Stimulated activated memory B cell treated with anti-CD40 and anti-IgM and Interleukin-4, amounts not matched to agents 10 μg/mL and 1 μg/mL and 100 μg/mL, for 72 hours (primary cell): ENCODE measurements around the gene ARF1.

Source experiments
- ATAC-seq: fragments of 150-1000 bp; cut with Tn5 transposase; 2 replicates; pipeline ENCODE4 v1.10.0; 2021
- H3K27ac Mint-ChIP-seq: one replicate; pipeline ENCODE4 v1.8.0; 2022; ENCODE audit warnings: mild to moderate bottlenecking, mixed read lengths
- H3K27me3 Mint-ChIP-seq: one replicate; pipeline ENCODE4 v1.8.0; 2022; ENCODE audit warnings: mixed read lengths
- H3K36me3 Mint-ChIP-seq: one replicate; pipeline ENCODE4 v1.8.0; 2022; ENCODE audit warnings: mixed read lengths
- H3K4me1 Mint-ChIP-seq: one replicate; pipeline ENCODE4 v1.8.0; 2022; ENCODE audit warnings: mixed read lengths
- H3K4me3 Mint-ChIP-seq: one replicate; pipeline ENCODE4 v1.8.0; 2022; ENCODE audit warnings: mild to moderate bottlenecking, moderate library complexity, mixed read lengths
- H3K9me3 Mint-ChIP-seq: one replicate; pipeline ENCODE4 v1.8.0; 2022; ENCODE audit warnings: mixed read lengths

Gene ARF1

DNA sequence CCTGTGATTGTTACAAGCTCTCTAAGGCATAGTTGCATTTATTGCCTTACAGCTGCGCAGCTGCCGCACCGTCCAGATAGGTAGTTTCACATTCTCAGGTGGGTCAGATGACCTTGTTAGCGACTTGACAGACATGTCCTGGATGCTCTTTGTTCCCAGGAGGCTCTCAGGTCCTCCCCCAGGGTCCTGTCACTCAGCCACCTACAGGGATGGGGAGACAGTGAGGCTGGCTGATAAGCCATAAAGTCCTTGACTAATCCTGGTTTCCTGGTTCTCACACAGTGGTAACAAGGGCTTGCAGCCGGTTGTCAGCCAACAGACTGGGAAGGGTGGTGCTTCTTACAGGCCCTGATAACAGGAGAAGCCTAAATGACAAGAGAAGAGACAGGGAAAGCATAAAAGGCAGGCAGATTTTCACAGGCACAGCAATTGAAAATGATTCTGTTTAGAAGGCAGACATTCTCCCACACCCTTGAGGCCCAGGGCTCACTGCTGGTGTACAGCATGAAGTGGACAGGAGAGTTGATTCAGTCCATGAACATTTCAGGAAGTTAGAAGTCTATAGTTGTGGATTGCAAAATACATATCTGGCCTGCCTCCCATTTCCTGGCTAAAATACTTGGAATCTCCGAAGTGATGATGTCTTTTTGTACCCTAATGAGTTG is 2.9 kb downstream of the ARF1 start:
- ATAC-seq = no peak
- no peaks in the 10 kb centered on the region for H3K9me3 Mint-ChIP-seq
- H3K4me3 Mint-ChIP-seq = peak overlapping the region; percentile 94
- H3K36me3 Mint-ChIP-seq = peaks cover 7% of the 10 kb centered on the region
- H3K4me1 Mint-ChIP-seq = peaks cover 82% of the 10 kb centered on the region
- H3K27me3 Mint-ChIP-seq = no peaks in the 10 kb centered on the region
- peak overlapping the region; percentile 93 for H3K27ac Mint-ChIP-seq

DNA sequence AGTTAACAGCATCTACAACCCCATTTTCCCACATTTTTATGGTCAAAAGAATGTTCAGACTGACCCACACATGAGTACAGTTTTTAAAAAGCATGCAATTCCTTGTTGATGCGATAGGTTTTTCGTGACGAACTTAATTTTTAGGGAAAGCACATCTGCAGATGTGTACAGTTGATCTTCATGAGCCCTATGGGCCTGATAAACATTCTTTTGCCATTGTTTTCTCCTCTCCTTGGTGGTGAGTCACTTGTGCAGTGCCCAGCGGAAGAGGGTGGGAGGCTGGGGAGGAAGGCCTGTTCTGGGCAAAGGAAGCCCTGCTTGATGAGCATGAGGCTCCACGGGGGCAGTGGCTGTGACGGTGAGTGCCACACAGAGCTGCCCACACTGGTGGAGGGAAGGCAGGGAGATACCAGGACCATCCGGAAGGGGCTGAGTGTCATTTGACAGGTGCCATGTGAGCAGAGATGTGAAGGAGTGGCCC is 5.3 kb downstream of the ARF1 start:
- Mint-ChIP-seq H3K9me3 (no peaks in the 10 kb centered on the region), H3K4me3 (peak overlapping the region; percentile 21), H3K4me1 (peaks cover 94% of the 10 kb centered on the region), H3K27me3 (no peaks in the 10 kb centered on the region), H3K27ac (peak overlapping the region; percentile 76), H3K36me3 (peaks cover 15% of the 10 kb centered on the region)
- no peak for ATAC-seq

DNA sequence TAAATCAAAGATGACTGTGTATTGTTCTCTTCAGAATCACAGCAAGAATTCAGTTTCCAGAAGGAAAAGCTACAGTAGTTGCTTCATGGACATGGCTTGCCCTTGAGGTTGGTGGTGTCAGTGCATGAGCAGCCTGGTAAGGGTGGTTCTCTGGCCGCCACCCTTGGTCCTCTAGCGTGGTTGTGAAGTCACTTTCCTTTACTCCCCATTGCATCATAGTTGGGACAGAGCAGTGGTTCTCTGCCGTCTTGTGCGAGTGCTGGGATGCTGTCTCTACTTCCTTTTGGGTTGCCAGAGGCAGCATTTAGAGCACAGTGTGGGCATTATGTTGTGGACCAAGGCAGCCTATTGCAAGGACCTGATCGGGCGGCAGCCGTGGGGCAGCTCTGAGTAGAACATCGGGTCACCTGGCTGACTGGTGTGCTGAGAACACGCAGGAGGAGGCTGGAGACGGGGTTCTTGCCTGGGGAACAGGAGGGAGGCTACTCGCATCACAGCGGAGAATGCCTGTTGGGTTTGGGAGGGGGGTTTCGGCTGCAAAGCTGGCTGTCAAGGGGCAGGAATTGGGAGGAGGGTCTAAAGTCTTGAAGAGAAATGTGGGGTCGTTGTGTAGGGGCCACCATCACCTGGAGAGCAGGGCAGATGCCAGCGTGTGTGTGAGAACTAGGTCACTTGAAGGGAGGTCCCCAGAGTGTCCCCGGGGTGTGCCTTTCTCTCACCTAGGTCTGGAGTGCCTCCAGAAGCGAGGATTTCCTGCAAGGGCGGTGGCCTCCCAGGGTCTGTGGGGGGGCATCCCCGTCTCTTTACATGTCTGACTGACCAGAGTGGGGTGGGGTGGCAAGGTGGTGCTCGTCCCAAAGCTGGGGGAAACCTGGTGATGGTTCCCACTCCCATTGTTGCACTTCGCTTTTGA is 6.3 kb downstream of the ARF1 start:
- H3K9me3 Mint-ChIP-seq = no peaks in the 10 kb centered on the region
- H3K4me3 Mint-ChIP-seq = peak overlapping the region; percentile 54
- H3K36me3 Mint-ChIP-seq = peaks cover 16% of the 10 kb centered on the region
- H3K27ac Mint-ChIP-seq = peak overlapping the region; percentile 76
- peak; percentile 42 for ATAC-seq
- H3K4me1 Mint-ChIP-seq = peaks cover 88% of the 10 kb centered on the region
- no peaks in the 10 kb centered on the region for H3K27me3 Mint-ChIP-seq

DNA sequence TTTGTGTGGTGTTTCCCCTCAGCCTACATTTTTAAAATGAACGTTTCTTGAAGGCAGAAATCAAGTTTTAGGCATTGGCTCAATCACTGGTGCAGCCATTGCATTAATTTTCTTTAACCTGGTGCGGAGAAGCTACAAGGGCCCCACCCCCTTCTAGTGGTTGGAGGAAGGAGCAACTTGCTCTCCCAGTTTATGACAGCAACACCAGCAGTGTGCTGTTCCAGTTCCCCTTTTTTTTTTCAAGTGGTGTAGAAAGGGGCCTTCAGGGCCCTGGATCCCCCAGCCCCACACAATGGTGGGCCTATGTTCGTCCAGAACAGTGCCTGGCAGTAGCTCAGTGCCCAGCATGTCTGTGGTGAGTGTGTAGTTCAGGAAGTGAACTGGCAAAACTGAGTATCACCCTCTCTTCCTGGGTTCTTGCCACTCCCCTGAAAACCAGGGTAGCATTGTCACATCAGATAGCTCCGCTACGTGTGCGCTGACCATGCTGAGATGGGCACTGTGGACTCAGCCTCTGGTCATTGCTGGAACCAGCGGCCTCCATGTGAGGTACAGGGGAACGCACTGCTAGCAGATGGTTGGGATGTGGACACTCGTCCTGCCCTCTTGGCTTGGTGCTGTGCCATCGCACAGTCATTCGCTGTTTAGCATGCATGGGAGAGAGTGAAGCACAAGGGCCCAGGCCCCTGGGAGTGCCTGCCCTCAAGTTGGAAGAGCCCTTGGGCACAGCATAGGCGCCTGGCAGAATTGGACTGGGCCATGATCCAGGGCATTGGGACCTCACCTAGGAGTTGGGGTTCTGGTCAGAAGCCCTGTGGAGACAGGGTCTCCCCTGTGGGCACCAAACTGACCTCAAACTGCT is 7.2 kb downstream of the ARF1 start:
- peak; percentile 83 for ATAC-seq
- Mint-ChIP-seq H3K27ac (peak overlapping the region; percentile 76), H3K36me3 (peaks cover 25% of the 10 kb centered on the region), H3K27me3 (no peaks in the 10 kb centered on the region), H3K4me3 (peak overlapping the region; percentile 54), H3K9me3 (peaks cover 2% of the 10 kb centered on the region), H3K4me1 (peaks cover 81% of the 10 kb centered on the region)

DNA sequence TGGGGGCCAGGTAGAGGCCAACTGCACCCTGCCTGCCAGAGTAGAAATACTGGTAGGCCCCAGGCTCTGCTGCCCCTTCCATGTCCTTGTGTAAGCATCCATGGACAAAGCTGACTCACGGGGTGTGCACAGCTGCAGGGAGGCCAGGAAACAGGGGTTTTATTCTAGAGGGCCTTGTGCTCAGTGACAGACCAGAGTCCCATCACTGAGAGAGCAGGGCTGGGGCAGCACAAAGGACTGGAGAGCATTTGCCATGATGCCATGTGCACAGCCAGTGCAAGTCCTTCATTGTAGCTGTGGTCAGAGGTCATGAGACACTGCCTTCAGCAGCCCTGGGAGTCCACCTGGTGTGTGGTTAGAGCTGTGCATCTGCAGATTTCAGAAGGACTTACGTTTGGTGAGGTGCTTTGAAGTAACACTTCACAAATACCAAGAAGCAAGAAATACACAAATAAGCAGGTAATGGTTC is 8.1 kb downstream of the ARF1 start:
- ATAC-seq = no peak

DNA sequence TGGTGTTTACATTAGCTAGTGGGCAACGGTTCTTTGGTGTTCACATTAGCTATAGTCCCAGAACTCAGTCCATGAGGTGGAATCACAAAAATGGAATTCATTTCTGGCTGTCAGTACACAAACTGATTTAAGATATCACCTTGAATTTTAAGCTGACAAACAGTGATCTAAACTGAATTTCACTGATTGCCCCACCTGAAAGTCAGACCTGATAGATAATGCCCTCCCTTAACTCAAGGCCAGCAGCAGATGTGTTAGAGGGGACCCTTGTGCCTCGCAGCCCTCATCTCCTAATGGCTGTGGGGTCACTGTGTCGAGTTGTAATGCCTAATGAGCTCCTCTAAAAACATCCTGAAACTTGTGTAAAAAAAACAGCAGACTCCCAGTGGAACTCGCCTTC is 8.6 kb downstream of the ARF1 start:
- Mint-ChIP-seq H3K9me3 (peaks cover 9% of the 10 kb centered on the region), H3K4me3 (no peak overlapping the region), H3K4me1 (peaks cover 81% of the 10 kb centered on the region), H3K27ac (no peak overlapping the region), H3K27me3 (no peaks in the 10 kb centered on the region), H3K36me3 (peaks cover 39% of the 10 kb centered on the region)
- no peak for ATAC-seq

More for the DNA sequence above, 8.1 kb downstream of the ARF1 start:
- Mint-ChIP-seq H3K4me3 (no peak overlapping the region), H3K27ac (peak overlapping the region; percentile 76), H3K27me3 (no peaks in the 10 kb centered on the region), H3K36me3 (peaks cover 34% of the 10 kb centered on the region), H3K4me1 (peaks cover 81% of the 10 kb centered on the region), H3K9me3 (peaks cover 8% of the 10 kb centered on the region)

DNA sequence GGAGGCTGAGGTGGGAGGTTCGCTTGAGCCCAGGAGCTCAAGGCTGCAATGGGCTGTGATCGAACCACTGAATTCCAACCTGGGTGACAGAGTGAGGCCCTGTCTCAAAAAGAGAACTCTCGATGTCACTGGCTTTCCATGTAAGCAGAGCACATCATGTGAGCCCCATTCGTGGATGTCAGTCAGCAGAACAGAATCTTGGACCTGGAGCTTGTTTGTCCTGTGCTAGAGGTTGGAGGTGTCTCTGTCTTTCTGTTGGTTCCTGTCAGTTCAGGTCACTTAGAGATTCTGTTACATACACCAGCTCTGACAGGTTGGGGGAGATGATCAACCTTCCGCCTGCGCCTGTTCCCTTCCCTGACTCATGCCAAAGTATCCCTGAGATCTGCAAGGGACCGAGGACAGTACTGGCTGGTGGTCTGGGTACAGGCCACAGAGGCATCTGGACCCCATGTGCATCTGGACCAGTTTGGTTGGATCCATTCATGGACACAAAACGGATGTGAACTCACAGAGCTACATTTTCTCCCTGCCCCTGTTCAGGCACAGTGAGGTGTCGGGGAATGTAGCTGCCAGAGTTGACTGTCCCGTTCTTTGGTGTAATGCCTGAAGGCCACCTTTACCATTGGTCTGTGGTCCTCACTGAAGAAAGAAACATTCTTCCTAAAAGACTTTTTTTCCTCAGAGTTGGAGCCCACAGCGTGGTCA is 10.0 kb downstream of the ARF1 start:
- Mint-ChIP-seq H3K36me3 (peaks cover 43% of the 10 kb centered on the region), H3K4me1 (peaks cover 73% of the 10 kb centered on the region), H3K4me3 (no peak overlapping the region), H3K27me3 (no peaks in the 10 kb centered on the region), H3K9me3 (peaks cover 9% of the 10 kb centered on the region), H3K27ac (no peak overlapping the region)
- no peak for ATAC-seq

DNA sequence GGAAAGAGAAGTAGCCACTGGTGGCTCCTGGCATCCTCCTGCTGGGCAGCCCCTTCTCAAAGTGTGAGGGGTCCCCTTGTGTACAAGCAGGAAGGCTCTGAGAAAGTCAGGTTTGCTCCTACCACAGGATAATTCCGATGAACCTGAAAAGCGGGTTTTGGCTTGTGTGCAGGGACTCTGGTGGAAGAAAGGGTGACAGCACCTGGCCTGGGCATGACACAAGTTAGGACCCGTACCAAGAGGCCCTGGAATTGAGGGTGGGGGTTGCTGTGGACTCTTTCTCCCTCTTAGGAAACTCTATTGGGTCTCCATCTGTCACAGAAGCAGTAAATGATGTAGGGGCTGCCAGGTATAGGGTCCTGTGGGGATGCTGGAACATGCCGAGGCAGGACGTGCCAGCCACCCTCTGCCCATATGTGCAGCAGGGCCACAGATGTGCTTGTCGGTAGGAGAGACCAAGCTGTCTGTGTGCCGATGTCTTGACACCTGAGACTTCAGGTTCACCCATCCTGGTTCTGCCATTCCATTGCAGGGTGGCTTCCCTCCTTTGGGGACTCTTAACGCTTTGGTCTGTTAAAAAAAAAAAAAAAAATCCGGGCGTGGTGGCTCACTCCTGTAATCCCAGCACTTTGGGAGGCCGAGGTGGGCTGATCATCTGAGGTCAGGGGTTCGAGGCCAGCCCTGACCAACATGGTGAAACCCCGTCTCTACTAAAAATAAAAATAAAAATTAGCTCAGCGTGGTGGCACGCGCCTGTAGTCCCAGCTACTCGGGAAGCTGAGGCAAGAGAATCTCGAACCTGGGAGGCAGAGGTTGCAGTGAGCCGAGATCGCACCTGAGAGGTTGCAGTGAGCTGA is 10.8 kb downstream of the ARF1 start:
- Mint-ChIP-seq H3K4me3 (no peak overlapping the region), H3K36me3 (peaks cover 43% of the 10 kb centered on the region)
- no peak for ATAC-seq

DNA sequence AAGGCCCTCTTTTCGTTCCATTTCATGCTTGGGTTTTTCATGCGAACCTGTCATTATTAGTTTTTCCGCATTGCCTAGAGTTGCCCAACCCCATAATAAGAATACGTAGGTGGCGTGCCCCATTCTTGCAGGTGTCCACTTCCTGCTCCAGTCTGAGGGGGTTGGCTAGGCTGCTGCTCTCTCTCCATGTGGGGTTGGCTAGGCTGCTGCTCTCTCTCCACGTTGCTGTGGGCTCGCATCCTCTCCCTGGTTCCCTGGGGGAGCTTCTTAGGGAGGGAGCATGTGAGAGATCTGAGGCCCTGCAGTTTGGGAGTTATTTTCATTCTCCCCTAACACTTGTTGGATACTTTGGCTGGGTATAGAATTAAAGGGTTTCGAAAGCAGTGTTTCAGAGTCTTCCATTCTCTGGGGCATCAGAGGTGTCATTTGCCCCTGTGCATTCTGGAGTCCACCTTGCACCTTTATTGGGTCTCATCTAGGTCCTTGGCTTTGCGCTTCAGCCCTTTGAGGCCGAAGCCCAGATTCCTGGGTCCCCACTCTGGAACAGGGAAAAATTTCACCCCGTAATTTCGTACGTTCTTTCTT is 12.0 kb downstream of the ARF1 start:
- no peaks in the 10 kb centered on the region for H3K27me3 Mint-ChIP-seq
- H3K27ac Mint-ChIP-seq = no peak overlapping the region
- no peak overlapping the region for H3K4me3 Mint-ChIP-seq
- peaks cover 53% of the 10 kb centered on the region for H3K36me3 Mint-ChIP-seq
- H3K9me3 Mint-ChIP-seq = peaks cover 9% of the 10 kb centered on the region
- ATAC-seq = no peak
- H3K4me1 Mint-ChIP-seq = peaks cover 58% of the 10 kb centered on the region

More for the DNA sequence above, 10.8 kb downstream of the ARF1 start:
- Mint-ChIP-seq H3K9me3 (peaks cover 9% of the 10 kb centered on the region), H3K4me1 (peaks cover 65% of the 10 kb centered on the region), H3K27ac (no peak overlapping the region), H3K27me3 (no peaks in the 10 kb centered on the region)

DNA sequence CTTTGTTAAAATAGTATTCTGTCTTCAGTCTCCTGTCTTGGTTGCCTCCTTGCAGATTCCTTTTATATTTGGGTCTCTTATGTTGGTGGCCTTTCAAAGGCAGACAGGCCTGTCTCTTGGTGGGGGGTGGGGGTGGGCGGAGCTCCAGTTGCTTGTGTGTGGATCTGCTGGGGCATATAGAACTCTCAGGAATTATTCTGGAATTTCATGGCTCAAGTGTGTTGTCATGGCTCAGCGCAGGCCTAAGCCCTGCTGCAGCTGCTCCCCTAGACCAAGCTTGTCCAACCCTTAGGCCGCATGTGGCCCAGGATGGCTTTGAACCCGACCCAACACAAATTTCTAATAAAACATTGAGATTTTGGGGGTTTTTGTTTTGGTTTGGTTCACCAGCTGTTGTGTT is 12.7 kb downstream of the ARF1 start:
- Mint-ChIP-seq H3K4me3 (no peak overlapping the region), H3K36me3 (peaks cover 54% of the 10 kb centered on the region), H3K4me1 (peaks cover 53% of the 10 kb centered on the region), H3K27ac (no peak overlapping the region), H3K27me3 (no peaks in the 10 kb centered on the region), H3K9me3 (peaks cover 9% of the 10 kb centered on the region)
- no peak for ATAC-seq

DNA sequence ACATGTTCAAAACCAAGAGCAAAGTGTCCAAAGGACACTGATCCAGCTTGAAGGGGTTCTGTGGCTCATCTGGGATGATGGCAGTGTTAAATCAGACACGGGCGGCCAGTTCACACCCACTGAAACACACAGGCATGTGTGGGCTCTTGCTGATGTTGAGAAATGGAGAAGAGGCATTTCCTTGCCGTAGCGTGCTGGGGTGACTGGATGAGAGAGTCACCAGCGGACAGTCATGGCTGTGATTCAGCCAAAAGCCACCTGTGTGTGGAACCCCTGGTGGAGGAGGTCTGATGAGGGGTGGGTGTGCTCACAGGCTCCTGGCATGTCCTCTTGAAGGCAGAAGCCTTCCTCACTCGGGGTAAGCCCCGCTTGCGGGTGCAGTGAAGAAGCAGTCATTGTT is 13.4 kb downstream of the ARF1 start:
- Mint-ChIP-seq H3K27me3 (no peaks in the 10 kb centered on the region), H3K4me3 (no peak overlapping the region), H3K27ac (peak overlapping the region; percentile 17), H3K9me3 (peaks cover 9% of the 10 kb centered on the region), H3K4me1 (peaks cover 47% of the 10 kb centered on the region), H3K36me3 (peaks cover 54% of the 10 kb centered on the region)
- no peak for ATAC-seq

DNA sequence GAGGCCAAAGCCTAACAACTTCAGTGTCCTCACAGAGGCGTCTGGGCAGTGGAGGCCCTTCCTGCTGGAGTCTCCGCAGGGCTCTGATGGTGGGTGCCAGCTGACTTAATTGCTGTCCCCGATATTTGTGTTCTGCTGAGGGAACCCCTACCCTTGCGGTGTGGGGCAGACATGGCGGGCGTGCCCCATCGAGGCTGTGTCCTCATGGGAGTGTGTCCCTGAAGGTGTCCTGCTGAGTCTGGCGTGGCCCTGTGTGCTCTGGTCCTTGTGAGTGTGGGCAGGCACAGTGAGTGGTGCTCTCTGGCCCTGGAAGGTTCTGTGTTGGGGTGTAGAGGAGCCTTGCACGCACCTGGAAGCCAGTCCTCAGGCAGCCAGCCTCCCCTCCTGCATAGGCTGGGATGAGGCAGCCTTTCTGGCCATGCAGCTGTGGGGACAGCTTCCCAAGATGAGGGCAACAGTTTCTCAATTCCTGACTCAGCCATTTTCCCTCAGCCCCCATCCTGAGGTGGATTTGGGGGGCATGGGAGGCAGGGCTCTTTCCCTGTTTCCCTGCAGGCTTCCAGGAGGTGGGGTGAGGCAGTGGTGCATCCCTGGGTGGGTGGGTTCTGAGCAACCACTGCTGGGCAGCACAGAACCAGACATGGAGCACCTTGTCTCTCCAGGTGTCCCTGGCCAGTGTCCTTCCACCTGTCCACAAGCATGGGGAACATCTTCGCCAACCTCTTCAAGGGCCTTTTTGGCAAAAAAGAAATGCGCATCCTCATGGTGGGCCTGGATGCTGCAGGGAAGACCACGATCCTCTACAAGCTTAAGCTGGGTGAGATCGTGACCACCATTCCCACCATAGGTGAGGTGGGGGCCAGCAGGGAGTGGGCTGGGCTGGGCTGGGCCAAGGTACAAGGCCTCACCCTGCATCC is 14.2 kb downstream of the ARF1 start:
- no peak overlapping the region for H3K4me3 Mint-ChIP-seq
- no peak for ATAC-seq
- no peak overlapping the region for H3K27ac Mint-ChIP-seq
- H3K27me3 Mint-ChIP-seq = no peaks in the 10 kb centered on the region
- peaks cover 47% of the 10 kb centered on the region for H3K4me1 Mint-ChIP-seq
- H3K9me3 Mint-ChIP-seq = peaks cover 9% of the 10 kb centered on the region
- H3K36me3 Mint-ChIP-seq = peaks cover 50% of the 10 kb centered on the region
